BLaER1 (cell line): ENCODE data around the gene PLA2G4A.

Source experiments
- H3K27ac ChIP-seq: shearing (Covaris generic); formaldehyde crosslinking; 2 replicates; pipeline ENCODE4 v1.8.1; 2022
- H3K27me3 ChIP-seq: shearing (Covaris generic); formaldehyde crosslinking; 2 replicates; pipeline ENCODE4 v1.8.1; 2022
- H3K36me3 ChIP-seq: shearing (Covaris generic); formaldehyde crosslinking; 2 replicates; pipeline ENCODE4 v1.8.1; 2022
- H3K4me1 ChIP-seq: shearing (Covaris generic); formaldehyde crosslinking; 2 replicates; pipeline ENCODE4 v1.8.1; 2022
- H3K4me2 ChIP-seq: shearing (Covaris generic); formaldehyde crosslinking; 2 replicates; pipeline ENCODE4 v1.8.1; 2022
- H3K4me3 ChIP-seq: shearing (Covaris generic); formaldehyde crosslinking; 2 replicates; pipeline ENCODE4 v1.8.1; 2022
- H3K9ac ChIP-seq: shearing (Covaris generic); formaldehyde crosslinking; 2 replicates; pipeline ENCODE4 v1.8.1; 2022
- H3K9me3 ChIP-seq: shearing (Covaris generic); formaldehyde crosslinking; 2 replicates; pipeline ENCODE4 v1.8.1; 2022
- H4K20me1 ChIP-seq: shearing (Covaris generic); formaldehyde crosslinking; 2 replicates; pipeline ENCODE4 v1.8.1; 2022
- Cebpa-rat ChIP-seq: shearing (Covaris generic); IDR thresholded peaks from 2 replicates; pipeline ENCODE4 v1.8.1; 2022

PLA2G4A gene

GRCh38 chr1:186999506-186999905 lies 170.8 kb downstream of the PLA2G4A start:
- H3K27ac ChIP-seq: no peak overlapping the region
- no peaks in the 10 kb centered on the region for H4K20me1 ChIP-seq
- H3K9me3 ChIP-seq: no peaks in the 10 kb centered on the region
- H3K27me3 ChIP-seq: no peaks in the 10 kb centered on the region
- H3K4me3 ChIP-seq: no peak overlapping the region
- H3K9ac ChIP-seq: no peak overlapping the region
- no peaks in the 10 kb centered on the region for H3K4me1 ChIP-seq
- H3K4me2 ChIP-seq: no peak overlapping the region
- TF ChIP-seq Cebpa-rat: no peak
- H3K36me3 ChIP-seq: no peaks in the 10 kb centered on the region

GRCh38 chr1:187001198-187001889 lies 172.6 kb downstream of the PLA2G4A start:
- no peaks in the 10 kb centered on the region for H3K4me1 ChIP-seq
- no peak overlapping the region for H3K4me2 ChIP-seq
- H3K36me3 ChIP-seq: no peaks in the 10 kb centered on the region
- no peak for TF ChIP-seq Cebpa-rat
- no peak overlapping the region for H3K4me3 ChIP-seq
- no peak overlapping the region for H3K9ac ChIP-seq
- peaks cover 3% of the 10 kb centered on the region; the same call in 1 of the 2 replicates for H3K9me3 ChIP-seq
- H4K20me1 ChIP-seq: no peaks in the 10 kb centered on the region
- H3K27ac ChIP-seq: no peak overlapping the region
- H3K27me3 ChIP-seq: no peaks in the 10 kb centered on the region

- Histone ChIP-seq H3K36me3 (no peaks in the 10 kb centered on the region), H3K4me1 (no peaks in the 10 kb centered on the region), H3K9me3 (peaks cover 15% of the 10 kb centered on the region), H3K27ac (no peak overlapping the region), H3K4me2 (no peak overlapping the region), H3K27me3 (no peaks in the 10 kb centered on the region), H3K9ac (no peak overlapping the region), H3K4me3 (no peak overlapping the region), H4K20me1 (no peaks in the 10 kb centered on the region)
- TF ChIP-seq Cebpa-rat: no peak
Measured at GRCh38 chr1:187003353-187003752, 174.6 kb downstream of the PLA2G4A start.

- no peak for TF ChIP-seq Cebpa-rat
- Histone ChIP-seq H3K27ac (no peak overlapping the region), H3K27me3 (no peaks in the 10 kb centered on the region), H3K4me1 (no peaks in the 10 kb centered on the region), H3K36me3 (no peaks in the 10 kb centered on the region), H3K9ac (no peak overlapping the region), H4K20me1 (no peaks in the 10 kb centered on the region), H3K4me3 (no peak overlapping the region), H3K9me3 (peaks cover 18% of the 10 kb centered on the region), H3K4me2 (no peak overlapping the region)
Measured at GRCh38 chr1:187006896-187007295, 178.1 kb downstream of the PLA2G4A start.

GRCh38 chr1:187009320-187009719 lies 180.6 kb downstream of the PLA2G4A start:
- Histone ChIP-seq H3K27me3 (no peaks in the 10 kb centered on the region), H3K4me1 (no peaks in the 10 kb centered on the region), H3K9me3 (peaks cover 18% of the 10 kb centered on the region), H3K9ac (no peak overlapping the region), H3K4me3 (no peak overlapping the region), H3K36me3 (no peaks in the 10 kb centered on the region), H3K27ac (no peak overlapping the region), H3K4me2 (no peak overlapping the region), H4K20me1 (no peaks in the 10 kb centered on the region)
- no peak for TF ChIP-seq Cebpa-rat

GRCh38 chr1:187010571-187011309 lies 182.0 kb downstream of the PLA2G4A start:
- H3K27me3 ChIP-seq: no peaks in the 10 kb centered on the region
- H3K9ac ChIP-seq: no peak overlapping the region
- H3K4me3 ChIP-seq: no peak overlapping the region
- no peak for TF ChIP-seq Cebpa-rat
- no peaks in the 10 kb centered on the region for H3K4me1 ChIP-seq
- no peaks in the 10 kb centered on the region for H4K20me1 ChIP-seq
- no peak overlapping the region for H3K27ac ChIP-seq
- H3K36me3 ChIP-seq: no peaks in the 10 kb centered on the region
- H3K4me2 ChIP-seq: no peak overlapping the region
- peaks cover 18% of the 10 kb centered on the region for H3K9me3 ChIP-seq

GRCh38 chr1:187013582-187014200 lies 184.9 kb downstream of the PLA2G4A start:
- TF ChIP-seq Cebpa-rat: no peak
- Histone ChIP-seq H3K27me3 (no peaks in the 10 kb centered on the region), H3K4me2 (no peak overlapping the region), H3K4me3 (no peak overlapping the region), H3K4me1 (no peaks in the 10 kb centered on the region), H3K36me3 (no peaks in the 10 kb centered on the region), H4K20me1 (no peaks in the 10 kb centered on the region), H3K27ac (no peak overlapping the region), H3K9ac (no peak overlapping the region), H3K9me3 (0 out of 2 replicates have a peak, but pooled peaks cover 2% of the 10 kb centered on the region)

- Histone ChIP-seq H3K27me3 (no peaks in the 10 kb centered on the region), H3K4me2 (no peak overlapping the region), H4K20me1 (no peaks in the 10 kb centered on the region), H3K4me3 (no peak overlapping the region), H3K4me1 (no peaks in the 10 kb centered on the region), H3K9me3 (peaks cover 6% of the 10 kb centered on the region; the same call in 1 of the 2 replicates), H3K36me3 (no peaks in the 10 kb centered on the region), H3K9ac (no peak overlapping the region), H3K27ac (no peak overlapping the region)
- TF ChIP-seq Cebpa-rat: no peak
Measured at GRCh38 chr1:187018291-187018690, 189.5 kb downstream of the PLA2G4A start.

GRCh38 chr1:187027253-187027652 lies 198.5 kb downstream of the PLA2G4A start:
- Histone ChIP-seq H3K9me3 (peaks cover 14% of the 10 kb centered on the region), H3K36me3 (no peaks in the 10 kb centered on the region), H3K27me3 (no peaks in the 10 kb centered on the region), H3K4me3 (no peak overlapping the region), H3K9ac (no peak overlapping the region), H3K4me1 (no peaks in the 10 kb centered on the region), H3K27ac (no peak overlapping the region), H3K4me2 (no peak overlapping the region), H4K20me1 (no peaks in the 10 kb centered on the region)
- TF ChIP-seq Cebpa-rat: no peak

- Histone ChIP-seq H3K27ac (no peak overlapping the region), H3K9ac (no peak overlapping the region), H3K36me3 (no peaks in the 10 kb centered on the region), H4K20me1 (no peaks in the 10 kb centered on the region), H3K4me3 (no peak overlapping the region), H3K4me1 (no peaks in the 10 kb centered on the region), H3K9me3 (peaks cover 14% of the 10 kb centered on the region), H3K27me3 (no peaks in the 10 kb centered on the region), H3K4me2 (no peak overlapping the region)
- TF ChIP-seq Cebpa-rat: no peak
Measured at GRCh38 chr1:187032316-187032981, 203.7 kb downstream of the PLA2G4A start.
